ENCODE data around the gene RO60. TPM values are rescaled to one million over a fixed set of nuclear protein-coding genes. Genes with fewer than 3 reads are reported as not detected.

RO60 gene
- 21.3 TPM in 2 replicates for polyA plus RNA-seq (2013)

- Histone ChIP-seq H3K27ac (ENCODE audit: low read depth, low read length) (peak within 1 kb of the TSS; percentile 94), H3K4ac (ENCODE audit: low read depth, low read length) (peak within 1 kb of the TSS; percentile 66), H2AFZ (ENCODE audit: insufficient read depth, low read length, poor library complexity) (peak within 1 kb of the TSS; percentile 34), H4K91ac (ENCODE audit: low read depth, low read length) (peak within 1 kb of the TSS; percentile 84), H3K14ac (ENCODE audit: low read length) (peak within 1 kb of the TSS; percentile 96), H3K79me2 (ENCODE audit: control insufficient read depth, insufficient read depth, low read length, poor library complexity) (peaks cover 12% of the 10 kb centered on the region), H2BK120ac (ENCODE audit: insufficient read depth, low read length, poor library complexity) (peak within 1 kb of the TSS; percentile 73), H2BK12ac (ENCODE audit: low read length) (no peak within 1 kb of the TSS), H2AK5ac (ENCODE audit: low read length) (peak within 1 kb of the TSS; percentile 28), H4K12ac (ENCODE audit: low read depth, low read length) (peak within 1 kb of the TSS; percentile 50), H3K4me1 (ENCODE audit: control insufficient read depth in 1 of 2, insufficient read depth in 2 of 2, low read length in 2 of 2) (peaks cover 0 to 1% of the 10 kb centered on the region in 2 experiments), H3K4me2 (ENCODE audit: low read length) (peak within 1 kb of the TSS; percentile 80), H2BK5ac (ENCODE audit: low read depth, low read length, poor library complexity) (peak within 1 kb of the TSS; percentile 85), H3K79me1 (ENCODE audit: low read length) (peaks cover 9% of the 10 kb centered on the region), H3K27me3 (ENCODE audit: insufficient read depth, low read length) (no peaks in the 10 kb centered on the region), H3K36me3 (ENCODE audit: control insufficient read depth in 1 of 2, insufficient read depth in 2 of 2, low read length in 2 of 2) (no peaks in the 10 kb centered on the region), H3K9me3 (ENCODE audit: insufficient read depth, low read depth, low read length) (no peaks in the 10 kb centered on the region), H3K9ac (ENCODE audit: low read length) (peak within 1 kb of the TSS; percentile 99), H3K18ac (ENCODE audit: low read length) (peak within 1 kb of the TSS; percentile 93), H4K8ac (ENCODE audit: low read depth, low read length) (peak within 1 kb of the TSS; percentile 95), H3K4me3 (ENCODE audit: low read depth, low read length) (peak within 1 kb of the TSS; percentile 96), H3K23ac (ENCODE audit: low read length) (no peak within 1 kb of the TSS)
- peak; percentile 99 for DNase-seq
- no CpG with 5 or more reads among the region's 74 CpGs for WGBS (ENCODE audit: extremely low coverage, insufficient coverage, insufficient read length)
Measured at GRCh38 chr1:193059282-193060114, at the start of gene RO60, which contains the start of gene UCHL5. Gene RO60 (plus strand): TSS chr1:193059612. CDS start chr1:193069055, 9,443 bp downstream. Gene UCHL5 (minus strand): TSS chr1:193059360. CDS start chr1:193059260, 100 bp downstream.

GRCh38 chr1:193011406-193011805, 48.0 kb upstream of the RO60 start:
- no peak overlapping the region for H2AK5ac ChIP-seq (ENCODE audit: low read length)
- H3K9ac ChIP-seq (ENCODE audit: low read length), result no peak overlapping the region
- DNase-seq, result no peak
- H3K4ac ChIP-seq (ENCODE audit: low read depth, low read length), result no peak overlapping the region
- H4K12ac ChIP-seq (ENCODE audit: low read depth, low read length), result no peak overlapping the region
- no peak overlapping the region for H4K8ac ChIP-seq (ENCODE audit: low read depth, low read length)
- whole genome bisulfite sequencing (ENCODE audit: extremely low coverage, insufficient coverage, insufficient read length), result no CpG with 5 or more reads among the region's 1 CpG
- H3K9me3 ChIP-seq (ENCODE audit: insufficient read depth, low read depth, low read length), result no peaks in the 10 kb centered on the region
- H3K27ac ChIP-seq (ENCODE audit: low read depth, low read length), result no peak overlapping the region
- no peak overlapping the region for H2AFZ ChIP-seq (ENCODE audit: insufficient read depth, low read length, poor library complexity)
- no peaks in the 10 kb centered on the region for H3K79me1 ChIP-seq (ENCODE audit: low read length)
- no peaks in the 10 kb centered on the region for H3K4me1 ChIP-seq (ENCODE audit: control insufficient read depth in 1 of 2, insufficient read depth in 2 of 2, low read length in 2 of 2)
- H2BK5ac ChIP-seq (ENCODE audit: low read depth, low read length, poor library complexity), result no peak overlapping the region
- H4K91ac ChIP-seq (ENCODE audit: low read depth, low read length), result no peak overlapping the region
- H3K4me2 ChIP-seq (ENCODE audit: low read length), result no peak overlapping the region
- no peaks in the 10 kb centered on the region for H3K36me3 ChIP-seq (ENCODE audit: control insufficient read depth in 1 of 2, insufficient read depth in 2 of 2, low read length in 2 of 2)
- H3K18ac ChIP-seq (ENCODE audit: low read length), result no peak overlapping the region
- no peak overlapping the region for H3K4me3 ChIP-seq (ENCODE audit: low read depth, low read length)
- H3K14ac ChIP-seq (ENCODE audit: low read length), result no peak overlapping the region
- no peak overlapping the region for H2BK120ac ChIP-seq (ENCODE audit: insufficient read depth, low read length, poor library complexity)
- H3K23ac ChIP-seq (ENCODE audit: low read length), result no peak overlapping the region
- no peaks in the 10 kb centered on the region for H3K27me3 ChIP-seq (ENCODE audit: insufficient read depth, low read length)
- H2BK12ac ChIP-seq (ENCODE audit: low read length), result no peak overlapping the region
- H3K79me2 ChIP-seq (ENCODE audit: control insufficient read depth, insufficient read depth, low read length, poor library complexity), result no peaks in the 10 kb centered on the region

GRCh38 chr1:193013005-193013404, 46.4 kb upstream of the RO60 start:
- H2BK5ac ChIP-seq (ENCODE audit: low read depth, low read length, poor library complexity), result no peak overlapping the region
- H3K27me3 ChIP-seq (ENCODE audit: insufficient read depth, low read length), result no peaks in the 10 kb centered on the region
- H3K79me2 ChIP-seq (ENCODE audit: control insufficient read depth, insufficient read depth, low read length, poor library complexity), result no peaks in the 10 kb centered on the region
- no peak overlapping the region for H2BK120ac ChIP-seq (ENCODE audit: insufficient read depth, low read length, poor library complexity)
- H3K79me1 ChIP-seq (ENCODE audit: low read length), result no peaks in the 10 kb centered on the region
- no peak overlapping the region for H3K4me2 ChIP-seq (ENCODE audit: low read length)
- H3K36me3 ChIP-seq (ENCODE audit: control insufficient read depth in 1 of 2, insufficient read depth in 2 of 2, low read length in 2 of 2), result no peaks in the 10 kb centered on the region
- H4K91ac ChIP-seq (ENCODE audit: low read depth, low read length), result no peak overlapping the region
- no peak overlapping the region for H2BK12ac ChIP-seq (ENCODE audit: low read length)
- no peak overlapping the region for H3K4me3 ChIP-seq (ENCODE audit: low read depth, low read length)
- H3K14ac ChIP-seq (ENCODE audit: low read length), result no peak overlapping the region
- no peak overlapping the region for H3K18ac ChIP-seq (ENCODE audit: low read length)
- no peak overlapping the region for H4K12ac ChIP-seq (ENCODE audit: low read depth, low read length)
- no peak overlapping the region for H3K9ac ChIP-seq (ENCODE audit: low read length)
- DNase-seq, result peak in 1 of 2 donors; percentile 50
- H3K9me3 ChIP-seq (ENCODE audit: insufficient read depth, low read depth, low read length), result no peaks in the 10 kb centered on the region
- H3K4ac ChIP-seq (ENCODE audit: low read depth, low read length), result no peak overlapping the region
- no peak overlapping the region for H2AFZ ChIP-seq (ENCODE audit: insufficient read depth, low read length, poor library complexity)
- no peak overlapping the region for H2AK5ac ChIP-seq (ENCODE audit: low read length)
- no peak overlapping the region for H3K23ac ChIP-seq (ENCODE audit: low read length)
- no CpG with 5 or more reads among the region's 2 CpGs for WGBS (ENCODE audit: extremely low coverage, insufficient coverage, insufficient read length)
- no peak overlapping the region for H3K27ac ChIP-seq (ENCODE audit: low read depth, low read length)
- H3K4me1 ChIP-seq (ENCODE audit: control insufficient read depth in 1 of 2, insufficient read depth in 2 of 2, low read length in 2 of 2), result no peaks in the 10 kb centered on the region
- H4K8ac ChIP-seq (ENCODE audit: low read depth, low read length), result no peak overlapping the region

GRCh38 chr1:193013707-193014106, 45.7 kb upstream of the RO60 start:
- no peak overlapping the region for H2BK5ac ChIP-seq (ENCODE audit: low read depth, low read length, poor library complexity)
- no peak overlapping the region for H3K18ac ChIP-seq (ENCODE audit: low read length)
- H3K4me3 ChIP-seq (ENCODE audit: low read depth, low read length), result no peak overlapping the region
- H4K12ac ChIP-seq (ENCODE audit: low read depth, low read length), result no peak overlapping the region
- H3K79me2 ChIP-seq (ENCODE audit: control insufficient read depth, insufficient read depth, low read length, poor library complexity), result no peaks in the 10 kb centered on the region
- no peak overlapping the region for H3K14ac ChIP-seq (ENCODE audit: low read length)
- H3K4me2 ChIP-seq (ENCODE audit: low read length), result no peak overlapping the region
- H3K23ac ChIP-seq (ENCODE audit: low read length), result no peak overlapping the region
- no peaks in the 10 kb centered on the region for H3K4me1 ChIP-seq (ENCODE audit: control insufficient read depth in 1 of 2, insufficient read depth in 2 of 2, low read length in 2 of 2)
- no peak overlapping the region for H2AFZ ChIP-seq (ENCODE audit: insufficient read depth, low read length, poor library complexity)
- H3K9me3 ChIP-seq (ENCODE audit: insufficient read depth, low read depth, low read length), result no peaks in the 10 kb centered on the region
- no CpG with 5 or more reads among the region's 7 CpGs for WGBS (ENCODE audit: extremely low coverage, insufficient coverage, insufficient read length)
- H3K27ac ChIP-seq (ENCODE audit: low read depth, low read length), result no peak overlapping the region
- H4K8ac ChIP-seq (ENCODE audit: low read depth, low read length), result no peak overlapping the region
- no peak overlapping the region for H4K91ac ChIP-seq (ENCODE audit: low read depth, low read length)
- no peak overlapping the region for H2BK12ac ChIP-seq (ENCODE audit: low read length)
- H2AK5ac ChIP-seq (ENCODE audit: low read length), result no peak overlapping the region
- no peaks in the 10 kb centered on the region for H3K27me3 ChIP-seq (ENCODE audit: insufficient read depth, low read length)
- H3K36me3 ChIP-seq (ENCODE audit: control insufficient read depth in 1 of 2, insufficient read depth in 2 of 2, low read length in 2 of 2), result no peaks in the 10 kb centered on the region
- no peak overlapping the region for H3K4ac ChIP-seq (ENCODE audit: low read depth, low read length)
- H3K79me1 ChIP-seq (ENCODE audit: low read length), result no peaks in the 10 kb centered on the region
- no peak for DNase-seq
- H3K9ac ChIP-seq (ENCODE audit: low read length), result no peak overlapping the region
- H2BK120ac ChIP-seq (ENCODE audit: insufficient read depth, low read length, poor library complexity), result no peak overlapping the region

All from trophoblast cell (in vitro differentiated cells and primary cell).